Common myeloid progenitor, CD34-positive (primary cell): ENCODE measurements around the gene WNT7A.

Experiments
- CTCF ChIA-PET: fragments of 350-600 bp; sonication (Branson Sonifier 250); formaldehyde crosslinking; loops from one replicate; lab custom pipeline; 2021; ENCODE audit warnings: antibody characterized with exemption; lab: Charles Lee
- POLR2A ChIA-PET: fragments of 350-600 bp; sonication (Branson Sonifier 250); formaldehyde crosslinking; loops from one replicate; lab custom pipeline; 2021; ENCODE audit warnings: antibody characterized with exemption; lab: Charles Lee
- DNase-seq, 3 donors: peaks; one replicate each; pipeline versions ENCODE4 v3.0.0 to v3.0.0-alpha.2; 2013
- H3K27ac ChIP-seq, 2 experiments: 1 replicate in 1 of 2; 2 replicates in 1 of 2; pipeline ENCODE4 v1.7.0; 2013; ENCODE audit warnings: inconsistent platforms in 2 of 2, low read length in 2 of 2, mild to moderate bottlenecking in 2 of 2, low read depth in 1 of 2, moderate library complexity in 1 of 2; ENCODE audit not compliant: severe bottlenecking in 2 of 2, insufficient read depth in 1 of 2, poor library complexity in 1 of 2
- H3K27me3 ChIP-seq, 5 experiments: replicated peaks in 2 of 5; 1 replicate in 3 of 5; 2 replicates in 2 of 5; pipeline versions ENCODE4 v1.6.1 to v1.7.0; 2013; ENCODE audit warnings: low read length in 4 of 5, mild to moderate bottlenecking in 2 of 5, moderate library complexity in 2 of 5, inconsistent platforms in 1 of 5; ENCODE audit not compliant: insufficient read depth in 5 of 5, control insufficient read depth in 4 of 5
- H3K36me3 ChIP-seq, 4 experiments: 1 replicate in 2 of 4; 2 replicates in 2 of 4; pipeline versions ENCODE4 v1.6.1 to v1.7.0; 2013; ENCODE audit warnings: low read length in 3 of 4, control low read depth in 1 of 4, mild to moderate bottlenecking in 1 of 4; ENCODE audit not compliant: control insufficient read depth in 4 of 4, insufficient read depth in 4 of 4
- H3K4me1 ChIP-seq, 4 experiments: 1 replicate in 3 of 4; 2 replicates in 1 of 4; pipeline versions ENCODE4 v1.6.1 to v1.7.1; 2013; ENCODE audit warnings: low read length in 3 of 4, mild to moderate bottlenecking in 3 of 4, control low read depth in 1 of 4, inconsistent platforms in 1 of 4, moderate library complexity in 1 of 4; ENCODE audit not compliant: control insufficient read depth in 4 of 4, insufficient read depth in 4 of 4; ENCODE audit errors: control extremely low read depth in 1 of 4
- H3K4me3 ChIP-seq, 7 experiments: 1 replicate in 4 of 7; 2 replicates in 3 of 7; pipeline versions ENCODE4 v1.5.1 to v1.7.0; 2013; ENCODE audit warnings: mild to moderate bottlenecking in 7 of 7, low read length in 6 of 7, moderate library complexity in 6 of 7, inconsistent platforms in 2 of 7, low read depth in 2 of 7, control low read depth in 1 of 7; ENCODE audit not compliant: insufficient read depth in 4 of 7, control insufficient read depth in 1 of 7; ENCODE audit errors: extremely low read depth in 1 of 7
- H3K9me3 ChIP-seq, 5 experiments: 1 replicate in 4 of 5; 2 replicates in 1 of 5; pipeline versions ENCODE4 v1.6.1 to v1.7.1; 2013; ENCODE audit warnings: low read length in 4 of 5, mild to moderate bottlenecking in 2 of 5, inconsistent platforms in 1 of 5, low read depth in 1 of 5, moderate library complexity in 1 of 5; ENCODE audit not compliant: control insufficient read depth in 4 of 5, insufficient read depth in 2 of 5; ENCODE audit errors: control extremely low read depth in 1 of 5
- WGBS: methylation state at CpG from one replicate; pipeline ENCODE4 v1.1.5; 2013; ENCODE audit not compliant: insufficient coverage; 5-methylcytosine and 5-hydroxymethylcytosine counted together

The WNT7A gene

GRCh38 chr3:13879102-13879945, 547 bp downstream of the WNT7A start:
- H3K36me3 ChIP-seq = no peaks in the 10 kb centered on the region
- POLR2A ChIA-PET = interaction anchor here (1.8 kb wide), 1 partner anchor 222 kb away, joined by 4 read pairs; no protein-coding TSS in a partner anchor
- peak in 1 of 3 donors; percentile 35 for DNase-seq
- peaks cover 0 to 3% (median 0%) of the 10 kb centered on the region in 5 experiments for H3K9me3 ChIP-seq
- CTCF ChIA-PET = interaction anchor here (0.9 to 14.1 kb wide), 5 partner anchors 8 to 221 kb away, joined by 3 to 338 read pairs (median 10); no protein-coding TSS in a partner anchor
- peaks cover 0 to 29% (median 26%) of the 10 kb centered on the region in 4 experiments for H3K4me1 ChIP-seq
- peak overlapping the region in 5 of 7 experiments; percentile 9 to 66 (median 54) for H3K4me3 ChIP-seq
- WGBS = 1% methylated on average over 62 of the region's 64 CpGs
- H3K27me3 ChIP-seq = peaks cover 2 to 92% (median 44%) of the 10 kb centered on the region in 5 experiments
- H3K27ac ChIP-seq = no peak overlapping the region

GRCh38 chr3:13878281-13879101, 1.4 kb downstream of the WNT7A start:
- no peaks in the 10 kb centered on the region for H3K36me3 ChIP-seq
- H3K27me3 ChIP-seq = peaks cover 2 to 91% (median 46%) of the 10 kb centered on the region in 5 experiments
- DNase-seq = peak in 2 of 3 donors; percentile 53 to 58
- peak overlapping the region in 6 of 7 experiments; percentile 5 to 66 (median 40) for H3K4me3 ChIP-seq
- WGBS = under 1% methylated on average over 38 of the region's 66 CpGs
- POLR2A ChIA-PET = no interaction called here
- peaks cover 0 to 3% (median 0%) of the 10 kb centered on the region in 5 experiments for H3K9me3 ChIP-seq
- CTCF ChIA-PET = interaction anchor here (0.9 to 14.1 kb wide), 2 partner anchors 7 to 220 kb away, joined by 4 to 338 read pairs; no protein-coding TSS in a partner anchor
- H3K27ac ChIP-seq = no peak overlapping the region
- peaks cover 0 to 29% (median 26%) of the 10 kb centered on the region in 4 experiments for H3K4me1 ChIP-seq

- POLR2A ChIA-PET = no interaction called here
- Histone ChIP-seq H3K4me1 (peaks cover 0 to 29% (median 26%) of the 10 kb centered on the region in 4 experiments), H3K4me3 (peak overlapping the region in 4 of 7 experiments; percentile 11 to 66 (median 54)), H3K36me3 (no peaks in the 10 kb centered on the region), H3K27ac (no peak overlapping the region), H3K9me3 (peaks cover 0 to 3% (median 0%) of the 10 kb centered on the region in 5 experiments), H3K27me3 (peaks cover 2 to 86% (median 46%) of the 10 kb centered on the region in 5 experiments)
- WGBS = 23% methylated on average over 14 of the region's 25 CpGs
- CTCF ChIA-PET = interaction anchor here (1.3 to 1.6 kb wide), 3 partner anchors 11 to 222 kb away, joined by 4 to 6 read pairs (median 4); no protein-coding TSS in a partner anchor
- DNase-seq = no peak
Observed at GRCh38 chr3:13877911-13878280, 2.0 kb downstream of the WNT7A start.

GRCh38 chr3:13876451-13877100, 3.3 kb downstream of the WNT7A start:
- POLR2A ChIA-PET = no interaction called here
- H3K36me3 ChIP-seq = no peaks in the 10 kb centered on the region
- no peak overlapping the region for H3K4me3 ChIP-seq
- no peak overlapping the region for H3K27ac ChIP-seq
- CTCF ChIA-PET = interaction anchor here (0.8 to 1.6 kb wide), 8 partner anchors 9 to 226 kb away, joined by 3 to 6 read pairs (median 4); no protein-coding TSS in a partner anchor
- no peaks in the 10 kb centered on the region for H3K9me3 ChIP-seq
- WGBS = 91% methylated on average over 5 of the region's 6 CpGs
- DNase-seq = no peak
- H3K27me3 ChIP-seq = peaks cover 0 to 77% (median 40%) of the 10 kb centered on the region in 5 experiments
- peaks cover 0 to 29% (median 26%) of the 10 kb centered on the region in 4 experiments for H3K4me1 ChIP-seq

- ChIA-PET CTCF (interaction anchor here (0.8 kb wide), 1 partner anchor 10 kb away, joined by 4 read pairs; no protein-coding TSS in a partner anchor), POLR2A (interaction anchor here (0.6 kb wide), 1 partner anchor 18 kb away, joined by 3 read pairs; no protein-coding TSS in a partner anchor)
- Histone ChIP-seq H3K36me3 (no peaks in the 10 kb centered on the region), H3K27ac (no peak overlapping the region), H3K9me3 (peaks cover 0 to 11% (median 5%) of the 10 kb centered on the region in 5 experiments), H3K4me1 (peaks cover 0 to 20% (median 17%) of the 10 kb centered on the region in 4 experiments), H3K27me3 (peaks cover 0 to 63% (median 34%) of the 10 kb centered on the region in 5 experiments), H3K4me3 (no peak overlapping the region)
- WGBS = 84% methylated on average over 15 of the region's 16 CpGs
- no peak for DNase-seq
Observed at GRCh38 chr3:13874891-13875290, 5.0 kb downstream of the WNT7A start.

- Histone ChIP-seq H3K36me3 (no peaks in the 10 kb centered on the region), H3K27ac (no peak overlapping the region), H3K9me3 (peaks cover 0 to 11% (median 5%) of the 10 kb centered on the region in 5 experiments), H3K27me3 (peaks cover 0 to 52% (median 27%) of the 10 kb centered on the region in 5 experiments), H3K4me1 (peaks cover 0 to 9% (median 8%) of the 10 kb centered on the region in 4 experiments), H3K4me3 (no peak overlapping the region)
- 33% methylated on average over 3 of the region's 3 CpGs for WGBS
- ChIA-PET CTCF (interaction anchor here (1.0 kb wide), 1 partner anchor 216 kb away, joined by 3 read pairs; no protein-coding TSS in a partner anchor), POLR2A (no interaction called here)
- DNase-seq = no peak
Observed at GRCh38 chr3:13873818-13874217, 6.1 kb downstream of the WNT7A start.
